ENCODE data around the gene PCGF2.

The PCGF2 gene

GRCh38 chr17:38702916-38703741, 45.0 kb downstream of the PCGF2 start:
- DNase-seq (ENCODE audit: low spot score), result no peak

GRCh38 chr17:38702166-38702915, 45.8 kb downstream of the PCGF2 start:
- DNase-seq (ENCODE audit: low spot score), result peak; percentile 92

GRCh38 chr17:38701504-38702165, 46.5 kb downstream of the PCGF2 start:
- DNase-seq (ENCODE audit: low spot score), result no peak

- no peak for DNase-seq (ENCODE audit: low spot score)
These were observed 49.4 kb downstream of the PCGF2 start for GRCh38 chr17:38698760-38699159.

- DNase-seq (ENCODE audit: low spot score), result no peak
These were observed 50.9 kb downstream of the PCGF2 start for GRCh38 chr17:38697061-38697820.

GRCh38 chr17:38693700-38694329, 54.3 kb downstream of the PCGF2 start:
- peak; percentile 87 for DNase-seq (ENCODE audit: low spot score)

- no peak for DNase-seq (ENCODE audit: low spot score)
These were observed 57.0 kb downstream of the PCGF2 start for GRCh38 chr17:38691154-38691553.

GRCh38 chr17:38690386-38690785, 57.8 kb downstream of the PCGF2 start:
- no peak for DNase-seq (ENCODE audit: low spot score)

GRCh38 chr17:38687286-38687685, 60.9 kb downstream of the PCGF2 start:
- DNase-seq (ENCODE audit: low spot score), result no peak

GRCh38 chr17:38685491-38685890, 62.6 kb downstream of the PCGF2 start:
- DNase-seq (ENCODE audit: low spot score), result no peak
